ENCODE data around the gene FASN. TPM values are rescaled to one million over a fixed set of nuclear protein-coding genes. Genes with fewer than 3 reads are reported as not detected.

Gene FASN
- total and polyA plus RNA-seq, 2 experiments from 2014 or later: 12.7 to 38.2 TPM

GRCh38 chr17:82097184-82097918 is 685 bp downstream of the FASN start:
- Histone ChIP-seq H2AFZ (peak overlapping the region; percentile 63), H3K4me3 (peak overlapping the region; percentile 83), H3F3A (ENCODE audit: insufficient read depth) (no peaks in the 10 kb centered on the region), H4K20me1 (ENCODE audit: insufficient read depth) (no peaks in the 10 kb centered on the region), H3K9me3 (ENCODE audit: low read depth) (no peaks in the 10 kb centered on the region), H3K4me2 (ENCODE audit: unreplicated experiment) (peak overlapping the region; percentile 80), H3K27ac (peak overlapping the region; percentile 82), H3K79me2 (ENCODE audit: insufficient read depth) (peaks cover 27% of the 10 kb centered on the region), H3K36me3 (ENCODE audit: low read depth) (peaks cover 4% of the 10 kb centered on the region; the same call in 1 of the 2 replicates), H3K9me2 (ENCODE audit: insufficient read depth) (no peaks in the 10 kb centered on the region), H3K9ac (peak overlapping the region; percentile 95), H3K27me3 (replicated peaks; ENCODE audit: insufficient read depth) (no peaks in the 10 kb centered on the region), H3K4me1 (ENCODE audit: insufficient read depth) (0 out of 2 replicates have a peak, but pooled peaks cover 4% of the 10 kb centered on the region)
- 1 to 3% methylated on average over 25 to 59 of the region's 77 CpGs for WGBS, 2 experiments (ENCODE audit: low coverage in 1 of 2, low lambda C conversion rate in 2 of 2, missing lambda C conversion rate in 2 of 2)
- TF ChIP-seq EZH2phosphoT487 (IDR thresholded peaks at IDR 0.05; ENCODE audit: insufficient read depth, low read depth) (no peak), EZH2 (IDR thresholded peaks at IDR 0.05; ENCODE audit: insufficient read depth, poor library complexity, severe bottlenecking) (no peak)
- in situ Hi-C loops (cut with MboI): no loop called here
- DNase-seq: peak; percentile 82

GRCh38 chr17:82096709-82097183 is 1.3 kb downstream of the FASN start:
- TF ChIP-seq EZH2 (IDR thresholded peaks at IDR 0.05; ENCODE audit: insufficient read depth, poor library complexity, severe bottlenecking): no peak
- no peak for TF ChIP-seq EZH2phosphoT487 (IDR thresholded peaks at IDR 0.05; ENCODE audit: insufficient read depth, low read depth)
- no peak for DNase-seq
- Histone ChIP-seq H3K9me2 (ENCODE audit: insufficient read depth) (no peaks in the 10 kb centered on the region), H3K36me3 (ENCODE audit: low read depth) (peaks cover 4% of the 10 kb centered on the region; the same call in 1 of the 2 replicates), H3F3A (ENCODE audit: insufficient read depth) (no peaks in the 10 kb centered on the region), H3K27me3 (replicated peaks; ENCODE audit: insufficient read depth) (no peaks in the 10 kb centered on the region), H3K27ac (peak overlapping the region; percentile 82), H3K9ac (peak overlapping the region; percentile 95), H2AFZ (no peak overlapping the region), H3K4me1 (ENCODE audit: insufficient read depth) (0 out of 2 replicates have a peak, but pooled peaks cover 4% of the 10 kb centered on the region), H4K20me1 (ENCODE audit: insufficient read depth) (no peaks in the 10 kb centered on the region), H3K79me2 (ENCODE audit: insufficient read depth) (peaks cover 27% of the 10 kb centered on the region), H3K4me3 (peak overlapping the region; percentile 83), H3K9me3 (ENCODE audit: low read depth) (no peaks in the 10 kb centered on the region), H3K4me2 (ENCODE audit: unreplicated experiment) (peak overlapping the region; percentile 80)
- in situ Hi-C loops (cut with MboI): no loop called here
- 35 to 36% methylated on average over 7 to 8 of the region's 8 CpGs for WGBS, 2 experiments (ENCODE audit: low coverage in 1 of 2, low lambda C conversion rate in 2 of 2, missing lambda C conversion rate in 2 of 2)

GRCh38 chr17:82095777-82096708 is 2.0 kb downstream of the FASN start:
- Histone ChIP-seq H3K79me2 (ENCODE audit: insufficient read depth) (peaks cover 27% of the 10 kb centered on the region), H2AFZ (no peak overlapping the region), H3F3A (ENCODE audit: insufficient read depth) (no peaks in the 10 kb centered on the region), H3K9me2 (ENCODE audit: insufficient read depth) (no peaks in the 10 kb centered on the region), H3K9ac (peak overlapping the region; percentile 95), H3K4me3 (peak overlapping the region; percentile 83), H3K4me1 (ENCODE audit: insufficient read depth) (0 out of 2 replicates have a peak, but pooled peaks cover 4% of the 10 kb centered on the region), H3K9me3 (ENCODE audit: low read depth) (no peaks in the 10 kb centered on the region), H3K36me3 (ENCODE audit: low read depth) (peaks cover 4% of the 10 kb centered on the region; the same call in 1 of the 2 replicates), H3K27me3 (replicated peaks; ENCODE audit: insufficient read depth) (no peaks in the 10 kb centered on the region), H4K20me1 (ENCODE audit: insufficient read depth) (no peaks in the 10 kb centered on the region), H3K4me2 (ENCODE audit: unreplicated experiment) (peak overlapping the region; percentile 80), H3K27ac (no peak overlapping the region)
- in situ Hi-C loops (cut with MboI): no loop called here
- no peak for TF ChIP-seq EZH2 (IDR thresholded peaks at IDR 0.05; ENCODE audit: insufficient read depth, poor library complexity, severe bottlenecking)
- no peak for TF ChIP-seq EZH2phosphoT487 (IDR thresholded peaks at IDR 0.05; ENCODE audit: insufficient read depth, low read depth)
- no peak for DNase-seq
- WGBS, 2 experiments (ENCODE audit: low coverage in 1 of 2, low lambda C conversion rate in 2 of 2, missing lambda C conversion rate in 2 of 2): 91 to 92% methylated on average over 33 to 35 of the region's 35 CpGs

Data from GM23248 (cell line).